ENCODE measurements around the gene PKNOX2.
A peak's percentile ranks its signal among the peaks of the same experiment; 100 is the strongest.

The PKNOX2 gene

GRCh38 chr11:125129316-125129993 is 35.1 kb upstream of the PKNOX2 start:
- no peak for TF ChIP-seq CTCF (IDR thresholded peaks at IDR 0.05; ENCODE audit: low read length, missing control alignments)
- DNase-seq (ENCODE audit: low read depth) = no peak
- H3K4me3 ChIP-seq (replicated peaks; ENCODE audit: low read depth, low read length) = no peak overlapping the region

GRCh38 chr11:125132071-125132470 is 32.5 kb upstream of the PKNOX2 start:
- no peak for TF ChIP-seq CTCF (IDR thresholded peaks at IDR 0.05; ENCODE audit: low read length, missing control alignments)
- peak; percentile 51 for DNase-seq (ENCODE audit: low read depth)

GRCh38 chr11:125132596-125132995 is 32.0 kb upstream of the PKNOX2 start:
- DNase-seq (ENCODE audit: low read depth) = no peak
- TF ChIP-seq CTCF (IDR thresholded peaks at IDR 0.05; ENCODE audit: low read length, missing control alignments) = no peak
- no peak overlapping the region for H3K4me3 ChIP-seq (replicated peaks; ENCODE audit: low read depth, low read length)

More at GRCh38 chr11:125132071-125132470, 32.5 kb upstream of the PKNOX2 start:
- H3K4me3 ChIP-seq (replicated peaks; ENCODE audit: low read depth, low read length) = no peak overlapping the region

- no peak overlapping the region for H3K4me3 ChIP-seq (replicated peaks; ENCODE audit: low read depth, low read length)
- TF ChIP-seq CTCF (IDR thresholded peaks at IDR 0.05; ENCODE audit: low read length, missing control alignments) = no peak
- DNase-seq (ENCODE audit: low read depth) = no peak
These were observed 28.6 kb upstream of the PKNOX2 start for GRCh38 chr11:125136001-125136400.

GRCh38 chr11:125138966-125139365 is 25.6 kb upstream of the PKNOX2 start:
- no peak for DNase-seq (ENCODE audit: low read depth)
- TF ChIP-seq CTCF (IDR thresholded peaks at IDR 0.05; ENCODE audit: low read length, missing control alignments) = no peak
- no peak overlapping the region for H3K4me3 ChIP-seq (replicated peaks; ENCODE audit: low read depth, low read length)

GRCh38 chr11:125139778-125140177 is 24.8 kb upstream of the PKNOX2 start:
- no peak overlapping the region for H3K4me3 ChIP-seq (replicated peaks; ENCODE audit: low read depth, low read length)
- no peak for DNase-seq (ENCODE audit: low read depth)
- no peak for TF ChIP-seq CTCF (IDR thresholded peaks at IDR 0.05; ENCODE audit: low read length, missing control alignments)

- H3K4me3 ChIP-seq (replicated peaks; ENCODE audit: low read depth, low read length) = no peak overlapping the region
- no peak for DNase-seq (ENCODE audit: low read depth)
- no peak for TF ChIP-seq CTCF (IDR thresholded peaks at IDR 0.05; ENCODE audit: low read length, missing control alignments)
These were observed 24.3 kb upstream of the PKNOX2 start for GRCh38 chr11:125140233-125140632.

Measured in fibroblast of pulmonary artery (primary cell).